Brain pericyte (primary cell): ENCODE results near the gene STK36.

Experiments
- DNase-seq: peaks from one replicate; pipeline ENCODE4 v3.0.0-alpha.2; 2012; ENCODE audit warnings: low read depth, low spot score

STK36 gene

GRCh38 chr2:218746960-218747359, 75.1 kb downstream of the STK36 start:
- DNase-seq: no peak

DNA sequence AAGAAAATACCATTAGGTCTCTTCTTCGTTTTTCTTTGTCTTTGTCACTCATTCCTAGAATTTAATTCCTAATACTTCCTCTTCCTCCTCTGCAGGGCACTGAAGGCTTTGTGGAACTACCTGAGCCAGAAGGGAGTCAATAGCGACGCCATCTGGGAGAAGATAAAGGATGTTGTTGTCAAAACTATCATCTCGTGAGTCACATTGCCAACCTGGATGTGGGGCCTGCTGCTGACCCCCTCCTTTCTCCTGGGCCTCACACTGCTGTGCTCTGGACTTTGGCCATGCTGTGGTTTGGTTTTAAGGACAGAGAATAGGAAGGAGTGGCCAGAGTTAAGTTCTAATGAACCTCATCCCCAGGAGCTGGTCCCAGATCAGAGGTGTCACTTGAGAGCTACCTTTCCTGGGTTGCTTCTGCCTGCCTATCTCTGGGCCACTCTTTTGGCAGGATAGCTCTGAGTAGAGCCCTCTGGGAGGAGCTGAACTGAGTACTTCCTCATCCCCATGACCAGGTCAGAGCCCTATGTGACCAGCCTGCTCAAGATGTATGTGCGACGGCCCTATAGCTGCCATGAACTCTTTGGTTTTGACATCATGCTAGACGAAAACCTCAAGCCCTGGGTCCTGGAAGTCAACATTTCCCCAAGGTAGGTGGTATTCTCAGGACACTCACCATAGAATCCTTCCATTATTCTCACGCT, 77.0 kb downstream of the STK36 start:
- no peak for DNase-seq
